HFFc6 (cell line): ENCODE results near the gene TSGA10IP. TPM values are rescaled to one million over a fixed set of nuclear protein-coding genes. Genes with fewer than 3 reads are reported as not detected.
A peak's percentile ranks its signal among the peaks of the same experiment; 100 is the strongest.

ENCODE experiments used
- DNase-seq: peaks from one replicate; pipeline ENCODE4 v3.0.0-alpha.2; 2018
- H3K27ac Mint-ChIP-seq: 2 replicates; pipeline ENCODE4 v1.8.0; 2020; ENCODE audit warnings: mild to moderate bottlenecking, mixed read lengths
- H3K27me3 Mint-ChIP-seq: 2 replicates; pipeline ENCODE4 v1.8.0; 2021; ENCODE audit warnings: mild to moderate bottlenecking, moderate library complexity, mixed read lengths; ENCODE audit not compliant: insufficient read depth
- H3K36me3 Mint-ChIP-seq: 2 replicates; pipeline ENCODE4 v1.8.0; 2021; ENCODE audit warnings: low read depth, mixed read lengths
- H3K4me1 Mint-ChIP-seq: 2 replicates; pipeline ENCODE4 v1.8.0; 2020; ENCODE audit warnings: low read depth, mixed read lengths
- H3K4me3 Mint-ChIP-seq: 2 replicates; pipeline ENCODE4 v1.8.0; 2020; ENCODE audit warnings: mild to moderate bottlenecking, moderate library complexity, mixed read lengths
- H3K9me3 Mint-ChIP-seq: 2 replicates; pipeline ENCODE4 v1.8.0; 2020; ENCODE audit warnings: mild to moderate bottlenecking, mixed read lengths
- total RNA-seq, 6 experiments: library from RNA; stranded (reverse); fragmentation: NEBNext Ultra II Directional; extraction: Animal tissue kit (Norgen Biotek cat#: 25700); gene quantifications; 2 replicates in 1 of 6; 3 replicates in 5 of 6; pipeline ENCODE4 v1.2.3, GENCODE V29; 2021
- TF ChIP-seq, protein P1 (sequence below): fragments of 200-600 bp; sonication (generic); IDR thresholded peaks from 2 replicates; pipeline ENCODE4 v1.5.0; 2021; ENCODE audit warnings: antibody characterized with exemption, mild to moderate bottlenecking

The TSGA10IP gene
- total RNA-seq, 6 experiments from 2014 or later, result 0.23 TPM; not detected in 5

GRCh38 chr11:65932558-65932919 lies 12.7 kb upstream of the TSGA10IP start:
- H3K4me3 Mint-ChIP-seq, result no peak overlapping the region
- H3K9me3 Mint-ChIP-seq, result no peaks in the 10 kb centered on the region
- H3K36me3 Mint-ChIP-seq, result 0 out of 2 replicates have a peak, but pooled peaks cover 3% of the 10 kb centered on the region
- TF ChIP-seq, protein P1, sequence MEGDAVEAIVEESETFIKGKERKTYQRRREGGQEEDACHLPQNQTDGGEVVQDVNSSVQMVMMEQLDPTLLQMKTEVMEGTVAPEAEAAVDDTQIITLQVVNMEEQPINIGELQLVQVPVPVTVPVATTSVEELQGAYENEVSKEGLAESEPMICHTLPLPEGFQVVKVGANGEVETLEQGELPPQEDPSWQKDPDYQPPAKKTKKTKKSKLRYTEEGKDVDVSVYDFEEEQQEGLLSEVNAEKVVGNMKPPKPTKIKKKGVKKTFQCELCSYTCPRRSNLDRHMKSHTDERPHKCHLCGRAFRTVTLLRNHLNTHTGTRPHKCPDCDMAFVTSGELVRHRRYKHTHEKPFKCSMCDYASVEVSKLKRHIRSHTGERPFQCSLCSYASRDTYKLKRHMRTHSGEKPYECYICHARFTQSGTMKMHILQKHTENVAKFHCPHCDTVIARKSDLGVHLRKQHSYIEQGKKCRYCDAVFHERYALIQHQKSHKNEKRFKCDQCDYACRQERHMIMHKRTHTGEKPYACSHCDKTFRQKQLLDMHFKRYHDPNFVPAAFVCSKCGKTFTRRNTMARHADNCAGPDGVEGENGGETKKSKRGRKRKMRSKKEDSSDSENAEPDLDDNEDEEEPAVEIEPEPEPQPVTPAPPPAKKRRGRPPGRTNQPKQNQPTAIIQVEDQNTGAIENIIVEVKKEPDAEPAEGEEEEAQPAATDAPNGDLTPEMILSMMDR, result peak; percentile 49
- H3K4me1 Mint-ChIP-seq, result peaks cover 11% of the 10 kb centered on the region
- peak; percentile 12 for DNase-seq
- H3K27ac Mint-ChIP-seq, result no peak overlapping the region
- peaks cover 4% of the 10 kb centered on the region; the same call in 1 of the 2 replicates for H3K27me3 Mint-ChIP-seq

DNA sequence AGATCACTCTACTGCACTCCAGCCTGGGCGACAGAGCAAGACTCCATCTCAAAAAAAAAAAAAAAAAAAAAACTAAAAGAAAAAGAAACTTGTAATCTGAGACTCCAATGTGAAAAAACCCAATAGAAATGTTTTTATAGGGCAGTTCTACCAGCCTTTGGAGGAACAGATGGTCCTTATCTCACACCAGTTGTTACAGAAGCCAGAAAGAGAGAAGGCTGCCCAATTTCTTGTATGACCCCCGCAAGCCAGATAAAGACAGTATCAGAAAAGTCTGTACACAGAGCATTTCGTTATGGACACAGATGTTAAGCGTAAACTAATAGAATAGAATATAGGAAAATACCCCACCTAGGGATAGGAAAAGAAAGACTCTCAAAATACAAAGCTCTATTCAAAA lies 11.3 kb upstream of the TSGA10IP start:
- TF ChIP-seq, protein P1, result no peak
- Mint-ChIP-seq H3K36me3 (0 out of 2 replicates have a peak, but pooled peaks cover 1% of the 10 kb centered on the region), H3K9me3 (no peaks in the 10 kb centered on the region), H3K4me1 (peaks cover 11% of the 10 kb centered on the region), H3K27ac (no peak overlapping the region), H3K4me3 (no peak overlapping the region), H3K27me3 (peaks cover 3% of the 10 kb centered on the region)
- no peak for DNase-seq

GRCh38 chr11:65937766-65938165 lies 7.5 kb upstream of the TSGA10IP start:
- no peaks in the 10 kb centered on the region for H3K36me3 Mint-ChIP-seq
- DNase-seq, result no peak
- peaks cover 7% of the 10 kb centered on the region for H3K27me3 Mint-ChIP-seq
- peaks cover 34% of the 10 kb centered on the region for H3K4me1 Mint-ChIP-seq
- no peak overlapping the region for H3K27ac Mint-ChIP-seq
- TF ChIP-seq, protein P1, result no peak
- no peaks in the 10 kb centered on the region for H3K9me3 Mint-ChIP-seq
- H3K4me3 Mint-ChIP-seq, result no peak overlapping the region

DNA sequence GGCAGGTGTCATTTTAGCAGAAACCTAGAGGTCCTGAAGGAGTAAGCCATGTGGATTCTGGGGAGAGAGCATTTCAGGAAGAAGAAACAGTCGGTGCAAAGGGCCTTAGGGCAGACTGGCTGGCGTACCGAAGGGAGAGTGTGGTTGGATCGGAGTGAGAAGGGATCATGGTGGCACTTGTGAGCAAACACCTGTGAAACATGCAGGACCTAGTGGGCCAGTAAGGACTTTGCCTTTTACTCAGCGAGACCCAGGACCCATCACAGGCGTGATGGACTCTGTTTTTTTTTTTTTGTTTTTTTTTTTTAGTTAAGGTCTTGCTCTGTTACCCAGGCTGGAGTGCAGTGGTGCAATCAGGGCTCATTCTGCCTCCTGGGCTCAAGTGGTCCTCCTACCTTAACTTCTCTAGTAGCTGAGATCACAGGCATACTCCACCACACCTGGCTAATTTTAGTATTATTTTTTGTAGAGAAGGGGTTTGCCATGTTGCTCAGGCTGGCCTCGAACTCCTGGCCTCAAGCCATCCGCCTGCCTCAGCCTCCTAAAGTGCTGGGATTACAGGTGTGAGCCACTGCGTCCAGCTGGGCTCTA lies 3.5 kb upstream of the TSGA10IP start:
- DNase-seq, result no peak
- TF ChIP-seq, protein P1, result no peak
- H3K9me3 Mint-ChIP-seq, result no peaks in the 10 kb centered on the region
- H3K4me3 Mint-ChIP-seq, result peak overlapping the region; percentile 74
- peaks cover 28% of the 10 kb centered on the region for H3K4me1 Mint-ChIP-seq
- peaks cover 8% of the 10 kb centered on the region for H3K27me3 Mint-ChIP-seq
- H3K36me3 Mint-ChIP-seq, result no peaks in the 10 kb centered on the region
- H3K27ac Mint-ChIP-seq, result peak overlapping the region; percentile 94

DNA sequence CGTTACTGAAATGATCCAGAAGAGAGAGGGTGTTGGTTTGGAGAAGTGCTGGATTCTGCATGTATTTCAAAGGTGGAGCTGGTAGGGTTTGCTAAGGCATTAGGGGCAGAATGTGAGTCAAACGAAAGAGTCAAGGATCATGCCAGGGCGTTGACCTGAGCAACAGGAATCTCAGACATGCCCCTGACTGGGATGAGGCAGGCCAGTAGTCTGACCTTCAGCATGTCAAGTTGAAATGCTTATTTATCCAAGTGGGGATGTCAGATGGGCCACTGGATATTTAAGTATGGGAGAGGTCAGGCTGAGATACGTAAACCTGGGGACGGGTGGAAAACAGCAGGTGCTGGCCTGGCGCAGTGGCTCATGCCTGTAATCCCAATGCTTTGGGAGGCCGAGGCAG lies 2.7 kb upstream of the TSGA10IP start:
- H3K4me3 Mint-ChIP-seq, result no peak overlapping the region
- H3K27me3 Mint-ChIP-seq, result peaks cover 9% of the 10 kb centered on the region
- no peaks in the 10 kb centered on the region for H3K36me3 Mint-ChIP-seq
- DNase-seq, result no peak
- TF ChIP-seq, protein P1, result no peak
- H3K27ac Mint-ChIP-seq, result peak overlapping the region; percentile 54
- H3K9me3 Mint-ChIP-seq, result no peaks in the 10 kb centered on the region
- peaks cover 28% of the 10 kb centered on the region for H3K4me1 Mint-ChIP-seq
